ENCODE data around the gene SCN8A.

The SCN8A gene

GRCh38 chr12:51714666-51715065 lies 123.6 kb downstream of the SCN8A start:
- DNase-seq (ENCODE audit: low read depth, low spot score) = no peak

GRCh38 chr12:51717326-51717925 lies 126.4 kb downstream of the SCN8A start:
- DNase-seq (ENCODE audit: low read depth, low spot score) = no peak

- peak; percentile 79 for DNase-seq (ENCODE audit: low read depth, low spot score)
Measured at GRCh38 chr12:51721282-51721940, 130.4 kb downstream of the SCN8A start.

GRCh38 chr12:51722431-51722830 lies 131.4 kb downstream of the SCN8A start:
- DNase-seq (ENCODE audit: low read depth, low spot score) = no peak

- no peak for DNase-seq (ENCODE audit: low read depth, low spot score)
Measured at GRCh38 chr12:51726161-51726560, 135.1 kb downstream of the SCN8A start.

- DNase-seq (ENCODE audit: low read depth, low spot score) = peak; percentile 23
Measured at GRCh38 chr12:51726931-51727330, 135.9 kb downstream of the SCN8A start.

- DNase-seq (ENCODE audit: low read depth, low spot score) = no peak
Measured at GRCh38 chr12:51729331-51729730, 138.3 kb downstream of the SCN8A start.

GRCh38 chr12:51730745-51731144 lies 139.7 kb downstream of the SCN8A start:
- no peak for DNase-seq (ENCODE audit: low read depth, low spot score)

- DNase-seq (ENCODE audit: low read depth, low spot score) = no peak
Measured at GRCh38 chr12:51740536-51740935, 149.5 kb downstream of the SCN8A start.

- peak; percentile 47 for DNase-seq (ENCODE audit: low read depth, low spot score)
Measured at GRCh38 chr12:51744235-51744634, 153.2 kb downstream of the SCN8A start.

GRCh38 chr12:51744957-51745356 lies 153.9 kb downstream of the SCN8A start:
- no peak for DNase-seq (ENCODE audit: low read depth, low spot score)

- no peak for DNase-seq (ENCODE audit: low read depth, low spot score)
Measured at GRCh38 chr12:51746416-51746815, 155.4 kb downstream of the SCN8A start.

- no peak for DNase-seq (ENCODE audit: low read depth, low spot score)
Measured at GRCh38 chr12:51748235-51748634, 157.2 kb downstream of the SCN8A start.

GRCh38 chr12:51749206-51749985 lies 158.4 kb downstream of the SCN8A start:
- no peak for DNase-seq (ENCODE audit: low read depth, low spot score)

- no peak for DNase-seq (ENCODE audit: low read depth, low spot score)
Measured at GRCh38 chr12:51749986-51750317, 158.9 kb downstream of the SCN8A start.

GRCh38 chr12:51751661-51752060 lies 160.6 kb downstream of the SCN8A start:
- DNase-seq (ENCODE audit: low read depth, low spot score) = peak; percentile 27

- DNase-seq (ENCODE audit: low read depth, low spot score) = peak; percentile 91
Measured at GRCh38 chr12:51752234-51752889, 161.3 kb downstream of the SCN8A start.

GRCh38 chr12:51753980-51754675 lies 163.1 kb downstream of the SCN8A start:
- DNase-seq (ENCODE audit: low read depth, low spot score) = no peak

GRCh38 chr12:51755251-51755650 lies 164.2 kb downstream of the SCN8A start:
- no peak for DNase-seq (ENCODE audit: low read depth, low spot score)

GRCh38 chr12:51759175-51759574 lies 168.1 kb downstream of the SCN8A start:
- DNase-seq (ENCODE audit: low read depth, low spot score) = no peak

- no peak for DNase-seq (ENCODE audit: low read depth, low spot score)
Measured at GRCh38 chr12:51759695-51760094, 168.7 kb downstream of the SCN8A start.

- no peak for DNase-seq (ENCODE audit: low read depth, low spot score)
Measured at GRCh38 chr12:51760231-51760630, 169.2 kb downstream of the SCN8A start.

Measured in astrocyte of the hippocampus (primary cell).